Hepatocyte (in vitro differentiated cells): ENCODE data around the gene SH3PXD2B. TPM values are rescaled to one million over a fixed set of nuclear protein-coding genes. Genes with fewer than 3 reads are reported as not detected.
"Not testable (repeated sequence)": the region's sequence is repeated elsewhere in the genome, so short reads cannot be mapped to it uniquely, and the experiment has no call there.

Experiments
- DNase-seq: peaks from one replicate; pipeline ENCODE4 v3.0.0-alpha.2; 2016; ENCODE audit warnings: low spot score
- H2AFZ ChIP-seq: fragments of 200-600 bp; sonication (generic); 2 replicates; pipeline ENCODE4 v1.6.0; 2016; ENCODE audit warnings: antibody characterized with exemption, mild to moderate bottlenecking
- H3K27ac ChIP-seq: fragments of 200-600 bp; sonication (generic); 2 replicates; pipeline ENCODE4 v1.5.1; 2016; ENCODE audit warnings: mild to moderate bottlenecking
- H3K27me3 ChIP-seq: fragments of 200-600 bp; sonication (generic); 2 replicates; pipeline ENCODE4 v1.6.1; 2016
- H3K36me3 ChIP-seq: fragments of 200-600 bp; sonication (generic); replicated peaks from 2 replicates; pipeline ENCODE4 v1.5.1; 2016; ENCODE audit warnings: low read depth; ENCODE audit not compliant: insufficient read depth
- H3K4me1 ChIP-seq: fragments of 200-600 bp; sonication (generic); 2 replicates; pipeline ENCODE4 v1.5.1; 2016; ENCODE audit warnings: mild to moderate bottlenecking, moderate library complexity; ENCODE audit not compliant: insufficient read depth
- H3K4me2 ChIP-seq: fragments of 200-600 bp; sonication (generic); 2 replicates; pipeline ENCODE4 v1.6.0; 2016
- H3K4me3 ChIP-seq: fragments of 200-600 bp; sonication (generic); 2 replicates; pipeline ENCODE4 v1.5.1; 2016; ENCODE audit warnings: mild to moderate bottlenecking
- H3K79me2 ChIP-seq: fragments of 200-600 bp; sonication (generic); 2 replicates; pipeline ENCODE4 v1.6.0; 2017; ENCODE audit warnings: mild to moderate bottlenecking
- H3K9me2 ChIP-seq: fragments of 200-600 bp; sonication (generic); replicated peaks from 2 replicates; pipeline ENCODE4 v1.6.0; 2017; ENCODE audit warnings: mild to moderate bottlenecking; ENCODE audit not compliant: insufficient read depth
- H3K9me3 ChIP-seq: fragments of 200-600 bp; sonication (generic); 2 replicates; pipeline ENCODE4 v1.5.1; 2016; ENCODE audit warnings: low read depth, mild to moderate bottlenecking
- H4K20me1 ChIP-seq: fragments of 200-600 bp; sonication (generic); 2 replicates; pipeline ENCODE4 v1.6.0; 2016; ENCODE audit warnings: mild to moderate bottlenecking; ENCODE audit not compliant: insufficient read depth, poor library complexity, severe bottlenecking
- EZH2 ChIP-seq: fragments of 200-600 bp; sonication (generic); IDR thresholded peaks from 2 replicates; pipeline ENCODE4 v1.6.1; 2016; ENCODE audit warnings: antibody characterized with exemption, mild to moderate bottlenecking, borderline replicate concordance
- EZH2phosphoT487 ChIP-seq: fragments of 200-600 bp; sonication (generic); IDR thresholded peaks from one replicate; pipeline ENCODE4 v1.6.1; 2018; ENCODE audit warnings: antibody characterized with exemption, mild to moderate bottlenecking, low read depth, moderate library complexity; ENCODE audit not compliant: unreplicated experiment, severe bottlenecking
- WGBS: methylation state at CpG from one replicate; pipeline ENCODE4 v1.1.6; 2016; ENCODE audit warnings: low lambda C conversion rate; ENCODE audit errors: missing lambda C conversion rate; 5-methylcytosine and 5-hydroxymethylcytosine counted together
- polyA plus RNA-seq: library from polyadenylated mRNA; unstranded; fragments of >200 nt; fragmentation: Nextera tagmentation; extraction: Ambion mirVana; gene quantifications from 2 replicates; pipeline ENCODE4 v1.2.1, GENCODE V29; 2016
- total RNA-seq: library from RNA; depleted of rRNA; stranded (reverse); fragments of >200 nt; gene quantifications from 2 replicates; pipeline ENCODE4 v1.2.3, GENCODE V29; 2014
- TF ChIP-seq, protein P1 (sequence below): fragments of 200-600 bp; sonication (generic); IDR thresholded peaks from 2 replicates; pipeline ENCODE4 v1.5.1; 2016; ENCODE audit warnings: antibody characterized with exemption, mild to moderate bottlenecking; ENCODE audit not compliant: poor library complexity

Gene SH3PXD2B
- total and polyA plus RNA-seq, 2 experiments from 2014 or later = 27.8 to 28.5 TPM

DNA sequence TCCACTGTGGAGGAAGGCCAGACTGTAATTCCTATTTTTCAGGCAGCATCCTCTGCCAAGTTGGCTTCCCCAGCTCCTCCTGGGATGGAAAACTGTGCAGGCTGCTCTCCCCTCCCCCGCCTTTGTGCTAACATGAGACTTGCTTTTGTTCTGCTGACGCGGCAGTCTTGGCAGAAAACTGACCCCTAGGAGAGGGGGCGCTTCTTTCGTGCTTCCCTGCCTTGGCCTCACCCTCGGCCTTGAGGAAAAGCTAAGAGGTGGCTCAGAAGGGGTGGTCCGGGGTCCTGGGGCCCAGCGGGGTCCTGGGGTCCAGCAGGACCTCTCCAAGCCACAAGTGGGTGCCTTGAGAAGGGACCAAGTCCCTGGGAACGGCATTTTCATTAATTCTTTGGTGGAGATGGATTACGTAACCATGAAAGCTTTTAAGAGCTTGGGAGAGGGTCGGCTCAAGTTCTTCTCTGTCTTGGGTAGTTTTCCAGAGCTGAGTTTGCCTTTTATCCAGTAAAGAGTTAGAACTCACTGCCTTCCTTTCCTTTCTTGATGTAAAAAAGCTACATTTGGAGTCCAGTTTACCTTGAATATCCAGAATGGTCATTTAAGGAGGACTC is 51.0 kb downstream of the SH3PXD2B start:
- peaks cover 13% of the 10 kb centered on the region for H3K4me1 ChIP-seq
- DNase-seq = peak; percentile 84
- H3K36me3 ChIP-seq = no peaks in the 10 kb centered on the region
- no peaks in the 10 kb centered on the region for H4K20me1 ChIP-seq
- peaks cover 3% of the 10 kb centered on the region for H3K79me2 ChIP-seq
- H3K9me3 ChIP-seq = no peaks in the 10 kb centered on the region
- no peak overlapping the region for H2AFZ ChIP-seq
- TF ChIP-seq, protein P1, sequence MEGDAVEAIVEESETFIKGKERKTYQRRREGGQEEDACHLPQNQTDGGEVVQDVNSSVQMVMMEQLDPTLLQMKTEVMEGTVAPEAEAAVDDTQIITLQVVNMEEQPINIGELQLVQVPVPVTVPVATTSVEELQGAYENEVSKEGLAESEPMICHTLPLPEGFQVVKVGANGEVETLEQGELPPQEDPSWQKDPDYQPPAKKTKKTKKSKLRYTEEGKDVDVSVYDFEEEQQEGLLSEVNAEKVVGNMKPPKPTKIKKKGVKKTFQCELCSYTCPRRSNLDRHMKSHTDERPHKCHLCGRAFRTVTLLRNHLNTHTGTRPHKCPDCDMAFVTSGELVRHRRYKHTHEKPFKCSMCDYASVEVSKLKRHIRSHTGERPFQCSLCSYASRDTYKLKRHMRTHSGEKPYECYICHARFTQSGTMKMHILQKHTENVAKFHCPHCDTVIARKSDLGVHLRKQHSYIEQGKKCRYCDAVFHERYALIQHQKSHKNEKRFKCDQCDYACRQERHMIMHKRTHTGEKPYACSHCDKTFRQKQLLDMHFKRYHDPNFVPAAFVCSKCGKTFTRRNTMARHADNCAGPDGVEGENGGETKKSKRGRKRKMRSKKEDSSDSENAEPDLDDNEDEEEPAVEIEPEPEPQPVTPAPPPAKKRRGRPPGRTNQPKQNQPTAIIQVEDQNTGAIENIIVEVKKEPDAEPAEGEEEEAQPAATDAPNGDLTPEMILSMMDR = no peak
- TF ChIP-seq EZH2phosphoT487 (no peak), EZH2 (no peak)
- no peaks in the 10 kb centered on the region for H3K27me3 ChIP-seq
- no peak overlapping the region for H3K4me3 ChIP-seq
- 58% methylated on average over 11 of the region's 11 CpGs for WGBS
- peak overlapping the region; percentile 47 for H3K4me2 ChIP-seq
- H3K27ac ChIP-seq = peak overlapping the region; percentile 98
- no peaks in the 10 kb centered on the region for H3K9me2 ChIP-seq

DNA sequence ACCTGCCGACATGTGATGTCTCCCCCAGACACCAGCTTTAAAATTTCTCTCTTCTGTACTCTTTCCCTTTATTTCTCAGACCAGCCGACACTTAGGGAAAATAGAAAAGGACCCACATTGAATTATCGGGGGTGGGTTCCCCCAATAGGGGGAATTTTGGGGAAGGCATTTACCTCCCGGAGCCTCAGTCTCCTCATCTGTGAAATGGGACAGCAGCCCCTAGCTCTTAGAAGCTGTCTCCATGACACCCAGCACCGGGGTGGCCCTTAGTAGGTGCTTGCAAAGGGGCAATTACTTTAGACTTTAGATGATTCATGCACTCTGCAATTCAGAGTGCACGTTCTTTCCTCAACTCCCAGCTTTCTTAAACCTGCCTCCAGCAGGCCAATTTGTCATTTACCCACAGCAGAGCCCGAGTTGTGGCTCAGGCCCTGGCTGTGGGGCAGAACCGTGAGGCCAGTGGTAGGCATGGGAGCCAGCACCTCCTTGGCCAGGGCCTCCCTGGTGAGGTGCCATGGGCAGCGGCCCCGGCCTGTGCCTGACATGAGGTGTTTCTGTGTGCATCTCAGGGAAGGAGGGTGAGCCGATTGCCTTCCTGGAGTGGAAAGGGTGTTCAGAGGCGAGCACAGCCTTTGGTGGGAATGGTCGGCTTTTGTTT is 51.7 kb downstream of the SH3PXD2B start:
- Histone ChIP-seq H3K4me2 (no peak overlapping the region), H3K9me3 (no peaks in the 10 kb centered on the region), H3K79me2 (peaks cover 3% of the 10 kb centered on the region), H3K27me3 (no peaks in the 10 kb centered on the region), H3K36me3 (no peaks in the 10 kb centered on the region), H3K4me3 (no peak overlapping the region), H3K4me1 (peaks cover 13% of the 10 kb centered on the region), H4K20me1 (no peaks in the 10 kb centered on the region), H3K9me2 (no peaks in the 10 kb centered on the region), H2AFZ (no peak overlapping the region), H3K27ac (peak overlapping the region; percentile 98)
- TF ChIP-seq, protein P1 = no peak
- no peak for TF ChIP-seq EZH2phosphoT487
- no peak for TF ChIP-seq EZH2
- WGBS = 85% methylated on average over 13 of the region's 13 CpGs
- DNase-seq = no peak

DNA sequence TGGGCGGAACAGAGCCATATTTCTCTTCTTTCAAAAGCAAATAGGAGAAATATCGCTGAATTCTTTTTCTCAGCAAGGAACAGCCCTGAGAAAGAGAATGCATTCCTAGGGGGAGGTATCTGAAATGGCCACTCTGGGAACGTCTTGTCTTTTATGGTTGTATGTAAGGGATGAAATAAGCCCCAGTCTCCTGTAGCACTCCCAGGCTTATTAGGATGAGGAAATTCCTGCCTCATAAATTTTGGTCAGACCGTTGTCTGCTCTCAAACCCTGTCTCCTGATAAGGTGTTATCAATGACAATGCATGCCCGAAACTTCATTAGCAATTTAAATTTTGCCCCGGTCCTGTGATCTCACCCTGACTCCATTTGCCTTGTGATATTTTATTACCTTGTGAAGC is 52.3 kb downstream of the SH3PXD2B start:
- not testable (repeated sequence) for H3K27ac ChIP-seq
- WGBS = 73% methylated on average over 6 of the region's 6 CpGs

DNA sequence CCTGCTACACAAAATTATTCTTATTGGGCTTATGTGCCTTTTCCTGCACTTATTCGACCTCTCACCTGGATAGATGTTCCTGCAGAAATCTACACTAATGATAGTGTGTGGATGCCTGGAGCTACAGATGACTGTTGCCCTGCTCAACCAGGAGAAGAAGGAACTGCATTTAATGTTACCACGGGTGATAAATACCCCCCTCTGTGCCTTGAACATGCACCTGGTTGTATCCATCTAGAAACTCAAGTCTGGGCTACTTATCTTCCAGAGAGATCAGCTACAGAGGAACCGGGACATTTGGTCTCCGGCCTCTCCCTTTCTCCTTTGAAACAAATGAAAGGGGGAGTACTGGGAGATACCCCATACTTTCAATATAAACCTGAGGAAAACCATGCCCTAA is 54.5 kb downstream of the SH3PXD2B start:
- H3K27me3 ChIP-seq = no peaks in the 10 kb centered on the region
- no peaks in the 10 kb centered on the region for H3K9me3 ChIP-seq
- no peak overlapping the region for H3K4me2 ChIP-seq
- peaks cover 13% of the 10 kb centered on the region for H3K4me1 ChIP-seq
- H3K27ac ChIP-seq = no peak overlapping the region
- no peak overlapping the region for H3K4me3 ChIP-seq
- no peaks in the 10 kb centered on the region for H3K36me3 ChIP-seq
- H4K20me1 ChIP-seq = no peaks in the 10 kb centered on the region
- TF ChIP-seq, protein P1 = no peak
- TF ChIP-seq EZH2phosphoT487 = no peak
- TF ChIP-seq EZH2 = no peak
- H3K9me2 ChIP-seq = no peaks in the 10 kb centered on the region
- no peak for DNase-seq
- 82% methylated on average over 4 of the region's 4 CpGs for WGBS
- H2AFZ ChIP-seq = no peak overlapping the region
- no peaks in the 10 kb centered on the region for H3K79me2 ChIP-seq

More for the DNA sequence above, 52.3 kb downstream of the SH3PXD2B start:
- not testable (repeated sequence) for H3K4me2 ChIP-seq, H3K4me3 ChIP-seq, H3K9me2 ChIP-seq, H3K9me3 ChIP-seq, H3K36me3 ChIP-seq, H4K20me1 ChIP-seq, DNase-seq, H3K79me2 ChIP-seq, H3K27me3 ChIP-seq, H2AFZ ChIP-seq
- peaks cover 13% of the 10 kb centered on the region for H3K4me1 ChIP-seq
